ENCODE results near the gene LPP.
A peak's percentile ranks its signal among the peaks of the same experiment; 100 is the strongest.

Gene LPP

DNA sequence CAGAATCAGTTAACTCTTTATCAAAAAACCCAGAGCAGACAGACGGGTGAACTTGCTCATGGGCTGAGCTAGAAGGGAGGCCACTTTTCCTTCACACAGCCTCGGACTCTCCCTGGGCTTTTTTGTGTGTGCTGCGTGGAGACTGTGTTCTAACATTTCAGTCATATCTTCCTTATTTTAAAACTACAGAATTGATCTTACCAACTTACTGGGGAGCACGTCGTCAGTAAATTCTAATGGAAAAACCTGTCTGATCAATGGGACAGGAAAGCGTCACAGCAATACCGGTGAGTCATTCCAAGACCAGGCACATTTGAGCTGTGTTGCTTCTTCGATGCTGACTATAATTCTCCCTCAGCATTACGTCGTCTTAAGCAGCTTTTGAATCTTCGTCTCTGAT, 145.1 kb downstream of the LPP start:
- DNase-seq (ENCODE audit: low spot score), result no peak

DNA sequence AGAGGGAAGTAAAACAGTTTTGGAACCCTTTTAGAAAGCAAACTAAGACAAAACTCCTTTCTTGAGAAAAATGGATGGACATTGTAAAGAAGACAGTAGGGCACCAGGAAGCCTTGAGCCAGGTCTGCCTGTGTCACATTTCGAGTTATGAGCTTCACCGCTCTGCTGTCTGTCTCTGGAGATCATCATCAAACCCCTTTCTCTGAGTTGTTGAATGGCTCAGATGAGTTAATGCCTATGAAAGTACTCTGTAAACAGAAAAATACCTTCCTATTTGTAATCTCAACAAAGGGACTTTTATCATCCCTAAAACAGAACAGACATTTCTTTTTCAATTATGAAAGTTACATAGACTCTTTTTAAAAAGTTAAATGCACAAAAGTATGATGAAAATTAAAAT, 145.8 kb downstream of the LPP start:
- no peak for DNase-seq (ENCODE audit: low spot score)

DNA sequence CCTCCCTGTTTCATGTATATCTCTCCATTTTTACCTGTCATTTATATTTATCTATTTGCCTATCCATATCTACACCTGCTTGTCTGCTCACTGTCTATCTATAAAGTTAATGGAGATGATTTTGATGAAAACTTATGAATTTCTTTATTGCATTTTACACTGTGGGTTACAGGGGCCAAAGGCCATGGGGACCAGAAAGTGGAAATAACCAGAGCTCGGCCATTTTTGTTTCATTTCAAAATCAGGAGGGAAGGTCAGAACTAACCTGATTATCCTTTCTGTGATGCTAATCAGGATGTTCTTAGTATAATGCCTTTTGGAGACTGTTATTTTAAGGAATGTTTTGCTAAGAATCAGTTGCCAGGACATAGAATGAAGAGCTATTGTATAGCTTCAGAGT, 147.2 kb downstream of the LPP start:
- DNase-seq (ENCODE audit: low spot score), result no peak

DNA sequence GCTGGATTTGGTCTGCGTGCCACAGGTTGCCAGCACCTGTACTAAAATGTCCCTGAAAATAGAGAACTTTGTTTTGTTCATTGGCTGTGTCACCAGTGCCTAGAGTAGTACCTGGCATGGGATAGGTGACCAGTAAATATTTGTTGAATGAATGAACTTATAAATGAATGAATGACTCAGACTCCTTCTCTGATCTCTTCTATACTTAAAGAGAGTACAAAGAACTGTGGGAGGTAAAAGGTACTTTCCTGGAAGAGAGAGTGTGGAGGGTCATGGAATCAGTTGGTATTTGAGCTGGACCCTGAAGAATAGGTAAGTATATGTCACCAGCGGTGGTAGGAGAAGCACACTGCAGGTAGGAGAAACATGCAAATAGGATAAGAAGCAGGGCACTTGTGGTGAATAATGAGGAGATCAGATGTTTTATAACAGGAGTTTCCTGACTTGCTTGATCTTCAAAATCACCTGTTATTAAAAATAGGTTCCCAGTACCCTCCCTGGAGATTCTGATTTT, 149.4 kb downstream of the LPP start:
- no peak for DNase-seq (ENCODE audit: low spot score)

DNA sequence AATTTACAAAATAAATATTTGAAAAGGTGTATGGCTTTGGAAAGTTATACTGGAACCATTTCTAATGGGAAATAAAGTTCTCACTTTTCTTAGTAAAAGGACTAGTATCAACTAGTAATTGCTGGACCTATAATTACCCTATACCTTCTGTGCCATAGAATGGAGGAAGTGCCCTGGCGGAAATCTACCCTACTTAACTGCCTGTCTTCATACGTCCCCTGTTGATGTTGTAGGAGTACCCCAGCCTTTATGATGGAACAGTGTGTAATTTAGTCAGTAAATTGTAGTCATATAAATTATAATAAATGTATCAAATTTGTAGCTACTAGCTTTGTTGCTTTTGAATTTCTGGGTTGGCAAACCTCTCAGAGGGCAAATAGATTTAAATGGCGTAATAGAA, 149.9 kb downstream of the LPP start:
- DNase-seq (ENCODE audit: low spot score), result no peak

DNA sequence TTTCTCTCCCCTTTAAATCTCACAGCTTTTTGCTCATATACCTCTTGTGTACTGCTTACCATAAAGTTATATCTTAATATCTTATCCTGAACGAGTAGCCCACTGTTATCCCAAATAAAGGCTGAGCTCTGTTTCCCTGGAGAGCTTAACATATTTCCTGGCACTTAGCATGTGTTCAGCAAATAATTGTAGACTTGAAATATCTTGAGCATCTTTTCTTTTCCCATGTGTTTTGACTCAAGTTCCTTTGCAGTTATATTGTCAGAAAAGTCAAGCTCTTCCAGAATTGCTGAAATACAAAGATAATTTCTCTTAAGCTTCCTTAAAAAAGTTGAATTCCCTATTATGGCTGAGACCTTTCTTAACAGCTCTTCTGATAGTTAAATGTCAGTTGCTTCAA, 150.5 kb downstream of the LPP start:
- DNase-seq (ENCODE audit: low spot score), result no peak

DNA sequence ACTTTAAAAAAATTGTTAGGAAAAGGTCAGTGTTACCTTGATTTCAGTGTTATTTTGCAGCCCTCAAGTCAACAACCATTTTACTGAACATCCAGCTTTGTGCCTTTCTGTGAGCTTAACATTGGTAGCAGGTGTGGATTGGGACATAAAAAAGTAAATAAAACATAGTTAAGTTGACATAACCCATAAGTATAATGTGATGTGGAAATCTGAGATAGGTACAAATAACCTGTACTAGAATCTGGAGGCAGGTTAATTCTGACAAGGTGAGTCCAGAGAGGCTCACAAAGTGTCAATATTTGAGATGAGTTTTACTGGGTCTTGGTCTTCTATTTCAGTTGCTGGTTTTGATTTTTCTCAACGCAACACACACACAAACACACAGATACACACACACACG, 151.3 kb downstream of the LPP start:
- no peak for DNase-seq (ENCODE audit: low spot score)

DNA sequence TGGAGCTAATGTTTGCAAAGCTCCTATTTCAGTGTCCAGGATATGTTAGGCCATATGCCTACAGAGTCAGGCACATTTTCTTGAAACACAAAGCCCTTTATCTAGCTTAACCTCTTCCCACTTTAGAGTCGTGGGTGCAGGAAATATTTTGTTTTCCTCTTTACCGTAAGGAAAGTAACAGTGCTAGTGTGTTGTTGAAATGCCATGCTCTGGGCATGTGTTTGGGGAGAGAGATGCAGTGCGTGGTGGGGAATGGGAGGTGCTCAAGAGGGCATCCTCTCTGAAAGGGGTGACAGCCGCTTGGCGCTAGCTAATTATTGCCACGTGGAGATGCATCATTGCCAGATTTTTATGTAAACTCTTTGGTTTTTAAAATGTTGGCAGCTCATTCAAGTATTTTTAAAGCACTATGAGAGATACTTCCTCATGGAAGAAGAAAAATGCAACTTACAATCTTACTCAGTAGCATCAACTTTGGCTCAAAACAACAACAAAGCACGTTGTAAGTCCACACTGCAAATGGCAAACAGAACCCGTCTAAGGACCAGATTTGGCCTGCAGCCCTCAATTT, 152.6 kb downstream of the LPP start:
- DNase-seq (ENCODE audit: low spot score), result no peak

DNA sequence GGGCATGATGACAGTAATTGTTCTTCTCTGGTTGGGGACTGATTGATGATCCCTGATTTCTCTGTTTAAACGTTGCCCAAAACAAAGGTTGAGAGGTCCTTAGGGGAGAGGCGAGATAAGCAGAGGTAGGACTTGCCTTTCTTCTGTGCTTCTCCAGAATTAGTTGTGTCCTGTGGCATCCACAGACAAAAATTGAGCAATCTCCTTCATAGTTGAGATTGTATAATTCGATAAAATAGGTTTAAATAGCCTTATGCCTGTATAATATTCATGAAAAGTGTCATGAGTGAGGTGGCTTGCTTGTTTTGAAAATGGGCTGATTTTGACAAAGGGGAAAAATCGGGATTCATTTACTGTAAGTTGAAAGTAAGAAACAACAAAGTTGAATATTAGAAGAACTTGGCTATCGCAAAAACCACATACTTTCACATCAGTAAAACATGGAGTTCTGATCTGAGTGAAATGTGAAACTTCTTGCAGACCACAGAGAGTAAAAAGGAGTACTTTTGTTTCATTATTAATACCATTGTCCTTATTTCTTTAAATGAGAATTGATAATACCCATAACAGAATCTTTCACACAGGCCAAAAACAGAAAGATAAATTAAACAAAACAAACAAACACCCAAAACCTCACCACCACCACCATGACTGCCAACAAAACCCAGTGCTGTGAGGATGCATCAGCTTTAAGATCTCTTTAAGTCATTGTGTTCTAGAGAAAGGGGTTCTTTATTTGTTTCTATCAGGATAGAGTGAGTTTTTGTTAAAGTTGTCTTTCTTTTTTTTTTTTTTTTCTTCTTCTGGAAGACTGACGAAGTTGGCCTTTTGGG, 155.7 kb downstream of the LPP start:
- no peak for DNase-seq (ENCODE audit: low spot score)

DNA sequence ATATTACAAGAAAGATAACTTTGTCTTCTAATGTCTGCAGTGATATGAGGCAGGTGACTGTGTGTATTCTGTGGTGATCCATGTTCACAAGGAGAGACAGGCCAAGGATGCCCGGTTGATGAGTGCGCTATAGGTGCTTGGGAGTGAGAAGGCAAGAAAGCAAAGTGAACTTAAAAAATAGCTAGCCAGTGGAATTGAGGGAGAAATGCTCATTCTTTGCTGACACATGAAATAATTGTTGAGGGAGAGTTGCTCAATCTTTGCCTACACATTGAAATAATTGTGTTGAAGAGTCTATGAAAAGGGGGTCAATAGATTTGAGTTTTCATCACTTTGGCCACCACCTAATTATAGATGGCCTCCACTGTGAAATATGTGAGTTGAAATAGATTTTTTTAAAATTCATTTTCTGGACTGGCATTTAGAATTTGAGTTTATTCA, 156.3 kb downstream of the LPP start:
- no peak for DNase-seq (ENCODE audit: low spot score)

DNA sequence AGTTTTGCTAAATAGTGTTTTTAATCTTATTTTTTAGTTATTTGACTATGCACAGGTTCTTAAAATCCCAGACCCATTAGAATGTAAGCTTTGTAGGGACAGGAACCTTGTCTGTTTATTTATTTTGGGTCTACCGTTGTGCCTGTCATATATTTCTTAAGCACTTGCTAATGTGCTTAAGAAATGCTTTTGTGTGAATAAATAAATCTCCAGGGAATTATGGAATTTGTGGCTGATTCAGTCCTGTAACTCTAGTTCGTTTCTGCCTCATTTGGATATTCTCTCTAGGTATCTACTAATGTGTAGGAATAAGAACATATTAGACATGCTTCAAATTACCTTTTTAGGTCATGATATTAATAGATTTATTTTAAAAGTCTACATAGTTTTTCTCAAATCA, 161.6 kb downstream of the LPP start:
- DNase-seq (ENCODE audit: low spot score), result no peak

DNA sequence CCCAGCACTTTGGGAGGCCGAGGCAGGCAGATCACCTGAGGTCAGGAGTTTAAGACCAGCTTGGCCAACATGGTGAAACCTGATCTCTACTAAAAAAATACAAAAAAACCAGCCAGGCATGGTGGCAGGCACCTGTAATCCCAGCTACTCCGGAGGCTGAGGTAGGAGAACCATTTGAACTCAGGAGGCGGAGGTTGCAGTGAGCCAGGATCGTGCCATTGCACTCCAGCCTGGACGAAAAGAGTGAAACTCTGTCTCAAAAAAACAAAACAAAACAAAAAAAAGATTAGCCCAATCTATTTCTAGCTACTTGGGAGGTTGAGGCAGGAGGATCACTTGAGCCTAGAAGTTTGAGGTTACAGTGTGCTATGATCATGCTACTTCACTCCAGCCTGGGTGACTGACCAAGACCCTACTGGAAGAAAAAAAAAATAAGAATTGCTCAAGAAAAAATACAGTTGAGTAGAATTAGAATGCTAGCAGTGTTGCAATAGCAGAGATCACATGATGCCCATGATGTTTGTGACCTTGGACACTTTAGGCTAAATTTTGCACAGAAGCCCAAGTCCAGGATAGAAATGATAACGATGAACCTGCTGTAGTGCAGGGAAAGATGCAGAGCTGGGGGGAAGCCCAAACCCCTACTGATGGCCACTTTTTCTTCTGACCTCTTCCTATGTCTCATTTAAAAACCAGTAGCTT, 162.2 kb downstream of the LPP start:
- DNase-seq (ENCODE audit: low spot score), result no peak

DNA sequence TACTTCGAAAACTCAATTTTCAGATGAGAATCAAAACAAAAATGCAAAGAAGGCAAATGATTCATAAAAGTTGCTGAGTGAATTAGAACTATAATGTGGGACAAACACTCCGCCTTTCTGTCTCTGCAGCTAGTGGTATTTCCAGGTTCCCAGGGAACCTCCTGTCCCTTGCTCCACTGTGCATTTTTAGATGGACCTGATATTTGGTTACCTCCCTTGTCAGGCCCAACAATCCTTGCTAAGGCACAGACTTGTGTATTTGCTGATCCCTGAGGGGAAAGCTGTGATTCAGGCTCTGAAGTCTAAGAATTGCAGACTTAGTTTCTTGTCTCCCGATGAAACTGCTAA, 162.7 kb downstream of the LPP start:
- DNase-seq (ENCODE audit: low spot score), result no peak

DNA sequence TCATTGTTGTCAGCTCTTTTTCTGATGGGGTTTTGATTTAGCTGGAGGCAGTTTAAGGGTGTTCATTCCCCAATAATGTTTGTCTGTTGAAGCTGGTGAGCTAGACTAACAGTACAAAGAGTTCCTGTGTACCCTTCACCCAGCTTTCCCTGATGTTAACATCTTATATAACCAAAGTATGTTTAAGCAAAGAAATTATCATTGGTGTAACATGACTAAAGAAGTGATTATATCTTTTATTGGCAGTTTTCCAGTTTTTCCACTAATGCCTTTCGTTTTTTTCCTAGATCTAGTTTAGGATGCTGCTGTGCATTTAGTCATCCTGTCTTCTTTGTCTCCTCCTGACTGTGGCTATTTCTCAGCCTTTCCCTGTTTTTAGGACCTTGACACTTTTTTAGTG, 165.6 kb downstream of the LPP start:
- peak; percentile 24 for DNase-seq (ENCODE audit: low spot score)

DNA sequence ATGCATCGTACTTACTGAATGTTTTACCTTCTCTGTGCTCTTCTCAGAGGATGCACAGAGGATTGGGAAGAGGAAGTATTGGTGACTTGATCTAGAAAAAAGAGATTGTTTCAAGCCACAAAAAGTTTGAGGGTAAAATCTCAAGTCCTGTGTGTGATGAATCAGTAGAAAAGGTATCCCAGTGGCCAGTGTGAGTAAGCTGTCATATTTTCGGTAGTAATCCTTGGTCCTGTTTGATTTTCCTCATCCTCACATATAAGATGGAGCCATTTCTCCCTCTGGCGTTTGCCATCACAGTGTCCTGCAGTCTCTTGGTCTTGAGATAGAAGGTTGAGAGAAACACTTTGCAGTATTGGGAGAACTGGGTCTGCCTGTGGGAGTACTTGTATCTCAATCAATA, 166.8 kb downstream of the LPP start:
- no peak for DNase-seq (ENCODE audit: low spot score)

DNA sequence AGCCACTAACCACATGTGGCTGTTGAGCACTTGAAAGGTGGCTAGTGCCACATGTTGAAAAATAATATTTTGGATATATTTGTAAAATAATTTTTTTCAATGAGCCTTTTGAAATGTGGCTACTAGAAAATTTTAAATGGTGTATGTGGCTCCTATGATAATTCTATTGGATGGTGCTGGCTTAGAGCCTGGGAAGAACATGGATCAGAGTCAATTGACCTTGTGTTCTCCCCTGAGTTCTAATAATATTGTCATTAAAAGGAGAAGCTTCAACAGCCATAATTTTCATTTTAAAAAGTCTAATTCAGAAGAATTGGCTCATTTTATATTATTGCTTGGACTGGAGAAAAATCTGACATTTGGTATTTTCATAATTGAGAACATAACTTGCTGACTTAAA, 167.3 kb downstream of the LPP start:
- no peak for DNase-seq (ENCODE audit: low spot score)

DNA sequence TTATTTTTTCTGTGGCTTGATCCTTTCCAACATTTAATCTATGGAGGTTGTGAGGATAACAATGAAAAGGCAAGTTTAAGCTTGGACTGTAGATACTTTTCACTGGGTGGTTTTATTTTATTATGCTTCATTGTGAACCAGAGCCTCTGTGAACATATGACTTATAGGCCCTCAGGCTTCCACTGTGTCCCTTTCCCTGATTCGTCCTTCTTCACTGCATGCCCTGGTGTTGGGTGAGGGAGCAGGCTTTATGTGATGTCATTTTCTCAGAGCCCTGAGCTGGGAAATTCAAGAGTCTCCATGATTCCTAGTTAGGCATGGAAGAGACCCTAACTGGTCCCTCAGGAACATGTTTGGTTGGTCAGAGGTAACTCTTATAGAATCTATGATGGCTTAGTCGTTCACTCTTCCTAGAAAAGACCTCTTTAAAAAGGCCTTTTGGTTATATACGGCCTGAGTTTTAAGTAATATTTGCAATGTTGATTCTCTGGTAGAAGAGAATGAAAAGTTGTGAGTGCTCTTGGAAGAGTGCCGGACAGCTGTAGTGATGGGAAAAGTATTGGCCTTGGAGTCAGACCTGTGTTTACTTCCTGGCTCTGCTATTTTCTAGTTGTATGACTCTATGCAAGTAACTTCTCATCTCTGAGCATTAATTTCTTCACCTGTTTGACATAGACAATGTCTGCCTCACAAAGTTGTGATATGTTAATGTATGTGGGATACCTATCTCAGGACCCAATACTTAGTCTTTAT, 168.4 kb downstream of the LPP start:
- DNase-seq (ENCODE audit: low spot score), result no peak

DNA sequence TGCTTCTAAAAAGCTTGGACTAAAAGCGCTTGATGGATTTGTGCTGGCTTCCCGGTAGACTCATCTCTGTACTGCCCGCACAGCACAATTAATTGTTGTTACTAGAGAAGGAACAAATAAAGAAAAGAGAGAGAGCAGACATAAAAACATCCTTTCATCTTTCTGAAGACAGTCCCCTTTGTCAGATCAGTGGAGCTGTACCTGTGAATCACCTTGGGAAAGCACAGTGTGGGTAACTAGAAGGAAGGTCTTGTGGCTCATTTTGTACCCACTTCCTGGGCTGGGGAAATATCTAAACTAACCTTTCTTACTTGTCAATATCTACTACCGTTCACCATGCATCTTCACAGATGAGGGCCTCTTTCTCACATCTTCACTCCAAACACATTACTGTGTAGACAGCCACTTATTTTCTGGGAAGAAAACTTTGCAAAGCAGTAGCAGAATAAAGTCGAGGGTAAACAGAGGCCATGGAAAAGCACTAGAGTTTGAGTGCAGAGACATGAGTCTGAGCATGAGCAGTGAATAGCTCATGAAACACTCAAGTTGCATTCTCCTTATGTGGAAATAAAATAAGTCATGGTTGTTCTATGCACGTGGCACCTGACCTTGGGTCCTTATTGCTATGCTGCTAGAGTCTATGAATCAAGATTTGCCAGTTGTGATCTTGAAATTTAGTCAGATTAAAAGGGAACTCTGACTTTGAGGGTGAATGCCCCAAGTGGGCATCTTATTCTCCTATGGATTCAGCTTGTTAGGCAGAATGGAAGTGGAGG, 169.3 kb downstream of the LPP start:
- no peak for DNase-seq (ENCODE audit: low spot score)

DNA sequence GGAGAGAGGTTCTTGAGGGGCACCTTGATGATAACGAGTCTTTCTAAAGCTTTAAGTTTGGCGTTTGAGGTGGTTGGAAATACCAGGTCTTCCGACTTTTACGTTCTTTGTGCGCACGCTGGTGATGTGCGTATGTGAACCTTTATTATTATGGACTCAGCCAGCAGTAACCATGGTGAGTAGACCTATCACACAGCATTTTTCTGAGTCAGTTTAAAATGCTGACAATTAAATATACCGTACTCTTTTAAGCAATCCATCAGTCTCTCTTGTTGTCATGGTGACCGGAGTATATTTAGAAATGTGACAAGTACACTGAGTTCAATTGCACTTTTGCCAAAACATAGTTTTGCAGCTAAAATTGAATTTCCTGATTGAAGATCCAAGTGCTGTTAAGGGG, 172.2 kb downstream of the LPP start:
- no peak for DNase-seq (ENCODE audit: low spot score)

DNA sequence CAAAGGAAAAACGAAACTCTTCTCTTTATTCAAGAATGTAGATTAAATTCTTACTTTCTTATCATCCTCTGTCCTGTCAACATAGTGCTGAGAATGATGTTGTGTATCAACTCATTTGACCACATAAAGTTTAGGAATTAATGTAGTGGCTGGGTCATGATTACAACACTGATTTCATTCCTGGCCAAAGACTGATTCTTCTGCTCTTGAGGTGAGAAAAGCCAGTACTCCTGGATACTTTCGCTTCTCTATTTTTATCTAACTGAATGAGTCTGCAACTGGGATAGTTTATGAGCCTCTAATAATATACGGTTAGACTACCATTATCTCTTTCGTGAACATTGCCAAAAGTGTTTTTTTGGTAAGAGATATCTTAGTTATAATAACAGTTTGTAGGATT, 173.0 kb downstream of the LPP start:
- DNase-seq (ENCODE audit: low spot score), result no peak

DNA sequence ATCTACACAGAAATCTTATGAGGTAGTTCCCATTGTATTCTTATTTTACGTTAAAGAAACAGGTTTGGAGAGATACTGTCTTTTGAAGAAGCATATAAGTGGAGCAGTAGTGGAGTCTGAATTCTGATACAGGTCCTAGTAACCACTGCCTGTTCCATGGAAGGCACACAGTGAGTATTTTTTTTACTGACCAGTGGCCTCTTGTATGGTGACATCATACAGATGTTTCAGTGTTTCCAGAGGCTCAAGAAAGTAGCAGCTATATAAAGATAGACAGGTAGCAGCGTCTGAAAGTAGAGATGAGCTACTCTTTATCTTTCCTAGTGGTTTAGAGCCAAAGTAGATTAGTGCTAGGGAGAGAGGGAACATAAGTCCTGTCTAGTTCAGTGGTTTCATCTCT, 173.5 kb downstream of the LPP start:
- no peak for DNase-seq (ENCODE audit: low spot score)

DNA sequence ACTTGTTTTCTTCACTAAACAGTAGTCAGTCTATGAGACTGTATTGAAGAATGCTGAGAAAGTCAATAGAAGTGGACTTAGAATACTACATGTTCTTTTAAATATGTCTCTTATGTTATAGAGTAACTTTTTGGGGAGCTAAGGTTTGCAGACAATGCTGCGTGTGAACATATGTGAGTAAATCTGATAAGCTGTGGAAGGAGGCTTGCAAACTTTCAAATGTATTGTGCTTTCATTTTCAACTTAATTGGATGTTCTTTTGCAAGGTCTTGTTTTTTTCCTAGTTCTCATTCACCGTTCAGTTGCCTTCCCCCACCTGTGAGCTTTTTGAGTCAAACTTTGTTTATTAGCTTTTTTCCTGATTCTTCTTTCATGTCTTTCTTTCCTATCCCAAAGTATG, 176.2 kb downstream of the LPP start:
- DNase-seq (ENCODE audit: low spot score), result no peak

All from kidney capillary endothelial cell (primary cell).